Measurements from ENCODE around the gene RPS13.

GRCh38 chr11:17046690-17047089 lies 30.8 kb downstream of the RPS13 start:
- TF ChIP-seq EZH2 (IDR thresholded peaks at IDR 0.05; ENCODE audit: borderline replicate concordance, low read depth, low read length) (no peak), CTCF (IDR thresholded peaks at IDR 0.05 in 2 of 3, conservative IDR thresholded peaks at IDR 0.05 in 1 of 3; ENCODE audit: insufficient read depth in 2 of 3, low read depth in 1 of 3, low read length in 3 of 3) (no peak)
